Measurements from ENCODE around the gene HSD17B3. TPM values are rescaled to one million over a fixed set of nuclear protein-coding genes. Genes with fewer than 3 reads are reported as not detected.

HSD17B3 gene
- polyA plus RNA-seq, 1 of the 3 experiments (the other 2 are of a cell fraction): 0.51 TPM

DNA sequence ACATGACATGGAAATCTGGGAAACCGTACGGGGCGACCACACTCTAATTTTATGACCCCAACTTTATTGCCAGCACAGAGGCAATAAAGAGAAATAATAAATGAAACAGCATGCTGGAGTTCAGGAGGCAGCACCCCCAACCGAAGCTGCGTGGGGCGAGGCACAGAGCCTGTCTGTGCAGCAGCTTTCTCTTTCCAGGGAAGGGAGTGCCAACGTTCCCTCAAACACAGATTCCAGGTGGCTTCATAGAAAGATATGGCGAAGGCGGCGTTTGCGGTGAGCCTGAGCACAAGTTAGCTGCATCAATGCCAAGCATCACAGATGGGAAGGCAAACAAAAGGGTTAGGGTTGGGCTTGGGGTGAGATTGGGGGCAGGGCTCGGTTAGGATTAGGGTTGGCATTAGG, 114.8 kb downstream of the HSD17B3 start:
- TF ChIP-seq CHD2 (IDR thresholded peaks at IDR 0.05; ENCODE audit: low read length, partially characterized antibody): no peak
- no peak for TF ChIP-seq MXI1 (IDR thresholded peaks at IDR 0.05; ENCODE audit: low read depth, low read length)
- no peak for TF ChIP-seq EZH2phosphoT487 (IDR thresholded peaks at IDR 0.05; ENCODE audit: borderline replicate concordance, low read depth)
- TF ChIP-seq NRF1 (IDR thresholded peaks at IDR 0.05; ENCODE audit: low read depth, low read length): no peak
- no peak for TF ChIP-seq GATA2 (CRISPR knock-in tag; IDR thresholded peaks at IDR 0.05)
- Histone ChIP-seq H2AFZ (ENCODE audit: low read depth) (no peak overlapping the region), H3F3A (replicated peaks; ENCODE audit: insufficient read depth) (no peaks in the 10 kb centered on the region), H3K4me1 (ENCODE audit: control insufficient read depth in 1 of 2, insufficient read depth in 2 of 2, low read depth in 1 of 2, low read length in 1 of 2) (no peaks in the 10 kb centered on the region), H3K9me2 (no peaks in the 10 kb centered on the region), H3K27me3 (ENCODE audit: insufficient read depth) (no peaks in the 10 kb centered on the region), H3K27ac (ENCODE audit: low read depth in 2 of 2, low read length in 1 of 2) (no peak overlapping the region), H3K79me2 (ENCODE audit: insufficient read depth) (no peaks in the 10 kb centered on the region), H3K4me2 (no peak overlapping the region), H3K36me3 (replicated peaks in 1 of 2; ENCODE audit: control insufficient read depth in 1 of 2, insufficient read depth in 2 of 2, low read length in 1 of 2) (no peaks in the 10 kb centered on the region), H3K4me3 (ENCODE audit: low read depth in 2 of 2, low read length in 1 of 2) (no peak overlapping the region), H4K20me1 (ENCODE audit: insufficient read depth) (no peaks in the 10 kb centered on the region), H3K9ac (no peak overlapping the region), H3K9me3 (no peaks in the 10 kb centered on the region)
- 72% methylated on average over 12 of the region's 12 CpGs for WGBS (ENCODE audit: low lambda C conversion rate)
- DNase-seq: no peak
- POLR2A ChIA-PET: no interaction called here
- CTCF ChIA-PET: no interaction called here

DNA sequence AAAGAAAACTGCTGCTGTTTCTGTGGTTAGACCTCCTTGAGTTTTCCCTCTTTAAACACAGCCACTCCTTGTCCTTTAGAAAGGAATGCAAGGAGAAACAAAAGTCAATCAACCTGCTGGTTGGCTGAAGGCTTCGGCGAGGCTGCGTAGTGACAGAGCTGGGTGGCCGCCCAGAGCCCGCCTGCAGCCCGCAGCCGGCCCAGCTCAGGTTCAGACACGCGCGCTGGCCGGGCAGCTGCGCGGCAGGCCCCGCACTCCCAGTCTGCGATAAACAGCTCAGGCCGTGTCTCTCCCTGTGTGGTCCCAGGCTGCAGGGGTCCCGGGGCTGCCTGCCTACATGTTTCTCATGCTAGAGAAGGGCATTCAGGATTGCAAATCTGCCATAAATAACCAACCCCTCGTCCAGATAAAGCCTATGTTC, 115.4 kb downstream of the HSD17B3 start:
- Histone ChIP-seq H3K79me2 (ENCODE audit: insufficient read depth) (no peaks in the 10 kb centered on the region), H3K9me2 (no peaks in the 10 kb centered on the region), H3K36me3 (replicated peaks in 1 of 2; ENCODE audit: control insufficient read depth in 1 of 2, insufficient read depth in 2 of 2, low read length in 1 of 2) (no peaks in the 10 kb centered on the region), H3K4me2 (no peak overlapping the region), H3K27me3 (ENCODE audit: insufficient read depth) (no peaks in the 10 kb centered on the region), H3F3A (replicated peaks; ENCODE audit: insufficient read depth) (no peaks in the 10 kb centered on the region), H3K9ac (no peak overlapping the region), H3K4me1 (ENCODE audit: control insufficient read depth in 1 of 2, insufficient read depth in 2 of 2, low read depth in 1 of 2, low read length in 1 of 2) (no peaks in the 10 kb centered on the region), H2AFZ (ENCODE audit: low read depth) (no peak overlapping the region), H3K27ac (ENCODE audit: low read depth in 2 of 2, low read length in 1 of 2) (no peak overlapping the region), H3K9me3 (no peaks in the 10 kb centered on the region), H4K20me1 (ENCODE audit: insufficient read depth) (no peaks in the 10 kb centered on the region), H3K4me3 (ENCODE audit: low read depth in 2 of 2, low read length in 1 of 2) (no peak overlapping the region)
- 61% methylated on average over 6 of the region's 18 CpGs for WGBS (ENCODE audit: low lambda C conversion rate)
- DNase-seq: no peak
- CTCF ChIA-PET: no interaction called here
- TF ChIP-seq PBX3 (IDR thresholded peaks at IDR 0.05): no peak
- TF ChIP-seq FOXJ3 (CRISPR knock-in tag; IDR thresholded peaks at IDR 0.05): no peak
- no peak for TF ChIP-seq RAD21 (IDR thresholded peaks at IDR 0.05; ENCODE audit: low read length)
- TF ChIP-seq SMC3 (IDR thresholded peaks at IDR 0.05; ENCODE audit: low read depth, low read length): no peak
- no peak for TF ChIP-seq ELF1 (IDR thresholded peaks at IDR 0.05)
- TF ChIP-seq USF1 (IDR thresholded peaks at IDR 0.05; ENCODE audit: borderline replicate concordance, low read depth): no peak
- TF ChIP-seq, protein P1, sequence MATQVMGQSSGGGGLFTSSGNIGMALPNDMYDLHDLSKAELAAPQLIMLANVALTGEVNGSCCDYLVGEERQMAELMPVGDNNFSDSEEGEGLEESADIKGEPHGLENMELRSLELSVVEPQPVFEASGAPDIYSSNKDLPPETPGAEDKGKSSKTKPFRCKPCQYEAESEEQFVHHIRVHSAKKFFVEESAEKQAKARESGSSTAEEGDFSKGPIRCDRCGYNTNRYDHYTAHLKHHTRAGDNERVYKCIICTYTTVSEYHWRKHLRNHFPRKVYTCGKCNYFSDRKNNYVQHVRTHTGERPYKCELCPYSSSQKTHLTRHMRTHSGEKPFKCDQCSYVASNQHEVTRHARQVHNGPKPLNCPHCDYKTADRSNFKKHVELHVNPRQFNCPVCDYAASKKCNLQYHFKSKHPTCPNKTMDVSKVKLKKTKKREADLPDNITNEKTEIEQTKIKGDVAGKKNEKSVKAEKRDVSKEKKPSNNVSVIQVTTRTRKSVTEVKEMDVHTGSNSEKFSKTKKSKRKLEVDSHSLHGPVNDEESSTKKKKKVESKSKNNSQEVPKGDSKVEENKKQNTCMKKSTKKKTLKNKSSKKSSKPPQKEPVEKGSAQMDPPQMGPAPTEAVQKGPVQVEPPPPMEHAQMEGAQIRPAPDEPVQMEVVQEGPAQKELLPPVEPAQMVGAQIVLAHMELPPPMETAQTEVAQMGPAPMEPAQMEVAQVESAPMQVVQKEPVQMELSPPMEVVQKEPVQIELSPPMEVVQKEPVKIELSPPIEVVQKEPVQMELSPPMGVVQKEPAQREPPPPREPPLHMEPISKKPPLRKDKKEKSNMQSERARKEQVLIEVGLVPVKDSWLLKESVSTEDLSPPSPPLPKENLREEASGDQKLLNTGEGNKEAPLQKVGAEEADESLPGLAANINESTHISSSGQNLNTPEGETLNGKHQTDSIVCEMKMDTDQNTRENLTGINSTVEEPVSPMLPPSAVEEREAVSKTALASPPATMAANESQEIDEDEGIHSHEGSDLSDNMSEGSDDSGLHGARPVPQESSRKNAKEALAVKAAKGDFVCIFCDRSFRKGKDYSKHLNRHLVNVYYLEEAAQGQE (IDR thresholded peaks at IDR 0.05; ENCODE audit: low read depth, low read length): no peak
- TF ChIP-seq MEF2A (IDR thresholded peaks at IDR 0.05; ENCODE audit: borderline replicate concordance, low read depth): no peak
- TF ChIP-seq TCF12 (IDR thresholded peaks at IDR 0.05): no peak
- no peak for TF ChIP-seq TAF1 (IDR thresholded peaks at IDR 0.05; ENCODE audit: borderline replicate concordance, low read depth, low read length)
- no peak for TF ChIP-seq POLR2AphosphoS5 (IDR thresholded peaks at IDR 0.05; ENCODE audit: low read depth, low read length)
- no peak for TF ChIP-seq EZH2phosphoT487 (IDR thresholded peaks at IDR 0.05; ENCODE audit: borderline replicate concordance, low read depth)
- TF ChIP-seq CHD2 (IDR thresholded peaks at IDR 0.05; ENCODE audit: low read length, partially characterized antibody): no peak
- TF ChIP-seq EP300 (IDR thresholded peaks at IDR 0.05; ENCODE audit: borderline replicate concordance in 1 of 2, low read depth in 1 of 2, low read length in 1 of 2): no peak
- no peak for TF ChIP-seq RCOR1 (IDR thresholded peaks at IDR 0.05; ENCODE audit: low read length)
- no peak for TF ChIP-seq GABPA (IDR thresholded peaks at IDR 0.05; ENCODE audit: low read depth)
- no peak for TF ChIP-seq GATA2 (CRISPR knock-in tag; IDR thresholded peaks at IDR 0.05)
- TF ChIP-seq SIN3A (IDR thresholded peaks at IDR 0.05; ENCODE audit: borderline replicate concordance, low read depth, low read length): no peak
- no peak for TF ChIP-seq NRF1 (IDR thresholded peaks at IDR 0.05; ENCODE audit: low read depth, low read length)
- POLR2A ChIA-PET: no interaction called here

Data from SK-N-SH (cell line).